MV-4-11 (cell line): ENCODE measurements around the gene SLC12A6.
"Not testable (repeated sequence)": the region's sequence is repeated elsewhere in the genome, so short reads cannot be mapped to it uniquely, and the experiment has no call there.

ENCODE experiments used
- DNase-seq: peaks from one replicate; lab custom pipeline; 2025; lab: John Stamatoyannopoulos, UW

Gene SLC12A6

DNA sequence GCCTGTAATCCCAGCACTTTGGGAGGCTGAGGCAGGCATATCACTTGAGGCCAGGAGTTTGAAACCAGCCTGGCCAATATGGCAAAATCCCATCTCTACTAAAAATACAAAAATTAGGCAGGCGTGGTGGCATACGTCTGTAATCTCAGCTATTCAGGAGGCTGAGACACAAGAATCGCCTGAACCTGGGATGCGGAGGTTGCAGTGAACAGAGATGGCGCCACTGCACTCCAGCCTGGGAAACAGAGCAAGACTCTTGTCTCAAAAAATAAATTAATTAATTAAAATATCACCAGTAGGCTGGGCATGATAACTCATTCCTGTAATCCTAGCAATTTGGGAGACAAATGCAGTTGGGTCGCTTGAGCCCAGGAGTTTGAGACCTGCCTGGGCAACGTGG lies 144.3 kb downstream of the SLC12A6 start:
- not testable (repeated sequence) for DNase-seq

DNA sequence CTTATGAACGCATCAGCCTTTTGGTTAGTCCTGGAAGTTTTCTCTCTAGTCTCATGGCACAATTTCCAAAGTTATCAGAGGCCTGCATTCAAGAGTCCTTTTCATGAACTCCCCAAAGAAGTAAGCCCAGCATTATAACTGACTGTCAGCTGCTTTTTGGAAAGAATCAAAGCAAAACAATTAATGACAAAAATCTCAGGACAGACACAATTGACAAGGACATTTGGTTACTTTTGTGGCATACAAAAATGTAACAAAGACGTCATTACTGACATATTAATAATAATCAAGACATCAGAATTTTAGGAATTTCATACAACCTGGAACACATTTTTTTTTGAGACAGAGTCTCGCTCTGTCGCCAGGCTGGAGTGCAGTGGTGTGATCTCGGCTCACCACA lies 148.9 kb downstream of the SLC12A6 start:
- no peak for DNase-seq

DNA sequence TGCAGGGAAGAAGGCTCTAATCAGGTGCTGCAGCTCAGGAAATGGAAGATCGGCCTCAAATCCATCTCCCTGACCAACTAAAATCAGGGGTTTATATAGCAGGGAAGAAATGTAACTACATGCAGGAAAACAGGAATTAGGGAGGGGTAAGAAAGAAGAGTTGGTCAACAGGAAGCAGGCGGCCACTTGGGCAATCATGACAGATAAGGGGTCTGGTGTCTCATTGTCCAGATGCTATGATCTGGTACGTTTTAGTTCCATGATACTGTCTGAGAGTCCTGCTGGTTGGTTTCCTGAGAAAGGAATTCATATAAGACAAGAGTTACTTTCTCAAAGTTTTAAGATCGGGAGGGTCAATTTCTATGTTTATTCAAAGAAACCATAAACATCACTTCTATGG lies 151.9 kb downstream of the SLC12A6 start:
- peak; percentile 4 for DNase-seq

DNA sequence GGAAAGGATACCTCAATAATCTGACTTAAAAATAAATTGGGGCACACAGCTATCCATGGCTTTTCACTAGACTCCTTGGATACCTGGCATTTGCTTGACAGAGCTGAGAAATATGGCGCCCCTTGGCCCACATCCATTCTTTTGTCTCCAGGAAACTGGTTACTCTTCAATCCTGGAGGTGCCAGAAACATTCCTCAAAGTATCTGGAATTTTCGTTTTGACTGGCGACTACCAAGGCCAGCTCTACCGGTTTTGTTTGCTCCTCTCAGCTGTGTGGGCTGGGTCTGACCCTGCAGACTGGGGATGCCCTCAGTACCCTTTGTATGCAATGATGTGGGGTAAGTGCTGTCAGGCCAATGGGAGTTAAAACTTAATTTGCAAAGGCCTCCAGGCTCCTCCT lies 154.6 kb downstream of the SLC12A6 start:
- no peak for DNase-seq
